GM12892 (cell line): ENCODE data around the gene KRTAP4-12.
"Not testable (repeated sequence)": the region's sequence is repeated elsewhere in the genome, so short reads cannot be mapped to it uniquely, and the experiment has no call there.

Source experiments
- POLR2A ChIP-seq: IDR thresholded peaks from 2 replicates; pipeline ENCODE4 v1.6.1; 2011; ENCODE audit warnings: low read depth, low read length, control low read depth
- POLR2AphosphoS5 ChIP-seq: IDR thresholded peaks from 2 replicates; pipeline ENCODE4 v1.6.1; 2011; ENCODE audit warnings: low read depth, low read length, control low read depth

DNA sequence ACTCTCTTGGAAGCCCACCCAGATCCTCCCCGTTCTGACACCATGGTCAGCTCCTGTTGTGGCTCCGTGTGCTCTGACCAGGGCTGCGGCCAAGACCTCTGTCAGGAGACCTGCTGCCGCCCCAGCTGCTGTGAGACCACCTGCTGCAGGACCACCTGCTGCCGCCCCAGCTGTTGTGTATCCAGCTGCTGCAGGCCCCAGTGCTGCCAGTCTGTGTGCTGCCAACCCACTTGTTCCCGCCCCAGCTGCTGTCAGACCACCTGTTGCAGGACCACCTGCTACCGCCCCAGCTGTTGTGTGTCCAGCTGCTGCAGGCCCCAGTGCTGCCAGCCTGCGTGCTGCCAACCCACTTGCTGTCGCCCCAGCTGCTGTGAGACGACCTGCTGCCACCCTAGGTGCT lies 18.6 kb downstream of the KRTAP4-12 start, which contains the start of gene KRTAP4-9:
- TF ChIP-seq POLR2AphosphoS5, POLR2A: not testable (repeated sequence)
